Measurements from ENCODE around the gene LRP11.

DNA sequence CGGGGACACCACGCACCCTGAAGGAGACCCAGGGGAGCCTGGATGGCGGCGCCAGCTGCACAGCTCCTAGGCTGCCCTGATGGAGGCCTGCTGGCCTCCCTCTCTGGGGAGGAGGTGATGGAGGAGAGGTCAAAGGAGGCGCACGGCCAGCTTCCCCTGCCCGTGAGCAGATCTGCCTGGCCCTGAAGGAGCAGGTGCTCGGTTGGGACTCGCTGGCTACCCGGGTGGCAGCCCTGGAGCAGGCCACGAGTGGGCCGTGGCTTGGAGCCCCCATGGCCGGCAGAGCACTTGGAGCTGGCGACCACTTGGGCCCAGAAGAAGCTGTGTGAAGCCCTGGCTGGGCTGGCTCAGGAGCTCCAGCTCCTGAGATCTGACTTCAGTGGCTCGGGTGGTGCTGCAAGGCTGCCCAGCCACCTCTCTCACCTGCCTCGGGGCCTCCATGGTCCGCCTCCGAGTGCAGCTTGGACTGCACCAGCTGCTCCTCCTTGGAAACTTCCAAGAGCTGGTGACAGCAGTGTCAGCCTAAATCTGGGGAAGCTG, 41.3 kb upstream of the LRP11 start:
- TF ChIP-seq, protein P1, sequence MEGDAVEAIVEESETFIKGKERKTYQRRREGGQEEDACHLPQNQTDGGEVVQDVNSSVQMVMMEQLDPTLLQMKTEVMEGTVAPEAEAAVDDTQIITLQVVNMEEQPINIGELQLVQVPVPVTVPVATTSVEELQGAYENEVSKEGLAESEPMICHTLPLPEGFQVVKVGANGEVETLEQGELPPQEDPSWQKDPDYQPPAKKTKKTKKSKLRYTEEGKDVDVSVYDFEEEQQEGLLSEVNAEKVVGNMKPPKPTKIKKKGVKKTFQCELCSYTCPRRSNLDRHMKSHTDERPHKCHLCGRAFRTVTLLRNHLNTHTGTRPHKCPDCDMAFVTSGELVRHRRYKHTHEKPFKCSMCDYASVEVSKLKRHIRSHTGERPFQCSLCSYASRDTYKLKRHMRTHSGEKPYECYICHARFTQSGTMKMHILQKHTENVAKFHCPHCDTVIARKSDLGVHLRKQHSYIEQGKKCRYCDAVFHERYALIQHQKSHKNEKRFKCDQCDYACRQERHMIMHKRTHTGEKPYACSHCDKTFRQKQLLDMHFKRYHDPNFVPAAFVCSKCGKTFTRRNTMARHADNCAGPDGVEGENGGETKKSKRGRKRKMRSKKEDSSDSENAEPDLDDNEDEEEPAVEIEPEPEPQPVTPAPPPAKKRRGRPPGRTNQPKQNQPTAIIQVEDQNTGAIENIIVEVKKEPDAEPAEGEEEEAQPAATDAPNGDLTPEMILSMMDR (IDR thresholded peaks at IDR 0.05; ENCODE audit: low read length), result no peak
- TF ChIP-seq EZH2 (IDR thresholded peaks at IDR 0.05; ENCODE audit: borderline replicate concordance, low read length), result no peak

Measured in OCI-LY1 (cell line).